K562 (cell line): Measurements from ENCODE around the gene DNMT3L. TPM values are rescaled to one million over a fixed set of nuclear protein-coding genes. Genes with fewer than 3 reads are reported as not detected.

Experiments
- BCL6 ChIP-seq: fragments of 250-450 bp; sonication (Bioruptor Pico); IDR thresholded peaks from 2 replicates; pipeline ENCODE4 v1.4.0; 2020
- BRF1 ChIP-seq: IDR thresholded peaks from 3 replicates; pipeline ENCODE4 v1.6.1; 2011; ENCODE audit warnings: borderline replicate concordance, mild to moderate bottlenecking; ENCODE audit not compliant: insufficient read length; ENCODE audit errors: extremely low read depth
- CCAR2 ChIP-seq: fragments of 200-400 bp; formaldehyde crosslinking; IDR thresholded peaks from 2 replicates; pipeline ENCODE4 v1.6.1; 2017; ENCODE audit warnings: mild to moderate bottlenecking, low read depth, low read length
- CHAMP1 ChIP-seq: fragments of 450-650 bp; IDR thresholded peaks from 2 replicates; pipeline ENCODE4 v1.6.1; 2016; ENCODE audit warnings: mild to moderate bottlenecking
- CTCF ChIP-seq, 3 experiments: IDR thresholded peaks in 2 of 3; conservative IDR thresholded peaks in 1 of 3; 2 replicates each; pipeline ENCODE4 v1.5.1; 2011 to 2012; ENCODE audit warnings: low read length in 3 of 3, mild to moderate bottlenecking in 3 of 3, control low read depth in 2 of 3, improper control_type of control experiment in 1 of 3, inconsistent platforms in 1 of 3, low read depth in 1 of 3, mixed read lengths in 1 of 3, moderate library complexity in 1 of 3; ENCODE audit not compliant: insufficient read depth in 2 of 3
- EHMT2 ChIP-seq: fragments of 450-650 bp; IDR thresholded peaks from 2 replicates; pipeline ENCODE4 v1.6.1; 2018; ENCODE audit warnings: antibody characterized with exemption
- FOXK1 ChIP-seq: sonication (generic); formaldehyde crosslinking; IDR thresholded peaks from 2 replicates; pipeline ENCODE4 v1.8.0; 2022; ENCODE audit warnings: missing genetic modification reagents, mild to moderate bottlenecking, borderline replicate concordance
- GTF2F1 ChIP-seq: IDR thresholded peaks from 2 replicates; pipeline ENCODE4 v1.6.1; 2011; ENCODE audit warnings: low read depth, low read length, improper control_type of control experiment
- HDAC3 ChIP-seq: fragments of 450-650 bp; IDR thresholded peaks from 2 replicates; pipeline ENCODE4 v1.6.1; 2018; ENCODE audit warnings: borderline replicate concordance, mild to moderate bottlenecking, moderate library complexity; ENCODE audit not compliant: partially characterized antibody
- HOXB6 ChIP-seq: fragments of 250-450 bp; sonication (Bioruptor Pico); IDR thresholded peaks from 2 replicates; pipeline ENCODE4 v1.5.1; 2022; ENCODE audit warnings: mild to moderate bottlenecking, borderline replicate concordance
- ILF3 ChIP-seq: fragments of 450-650 bp; IDR thresholded peaks from 2 replicates; pipeline ENCODE4 v1.6.1; 2018; ENCODE audit warnings: antibody characterized with exemption, mild to moderate bottlenecking, moderate library complexity, borderline replicate concordance
- MYNN ChIP-seq, 2 experiments: sonication (generic); formaldehyde crosslinking in 1 of 2; IDR thresholded peaks; 2 replicates each; pipeline versions ENCODE4 v1.5.0 to v1.6.1; 2016 to 2020; ENCODE audit warnings: antibody characterized with exemption in 1 of 2, missing genetic modification reagents in 1 of 2
- NR2C1 ChIP-seq, 2 experiments: fragments of 450-650 bp; IDR thresholded peaks; 2 replicates each; pipeline ENCODE4 v1.6.1; 2017; ENCODE audit warnings: mild to moderate bottlenecking in 2 of 2, antibody characterized with exemption in 1 of 2, inconsistent platforms in 1 of 2, missing compliant biosample characterization in 1 of 2, missing genetic modification characterization in 1 of 2
- PHF20 ChIP-seq: fragments of 450-650 bp; IDR thresholded peaks from 2 replicates; pipeline ENCODE4 v1.6.1; 2018; ENCODE audit not compliant: partially characterized antibody
- POLR2G ChIP-seq: fragments of 200-400 bp; formaldehyde crosslinking; IDR thresholded peaks from 2 replicates; pipeline ENCODE4 v1.6.1; 2017; ENCODE audit warnings: low read depth, mild to moderate bottlenecking, antibody characterized with exemption, low read length, moderate library complexity
- SAFB ChIP-seq: fragments of 200-400 bp; formaldehyde crosslinking; IDR thresholded peaks from 2 replicates; pipeline ENCODE4 v1.6.1; 2017; ENCODE audit warnings: low read depth, low read length, borderline replicate concordance
- SMC3 ChIP-seq: conservative IDR thresholded peaks from 2 replicates; pipeline ENCODE4 v1.6.1; 2011; ENCODE audit warnings: low read depth, low read length, improper control_type of control experiment; ENCODE audit not compliant: insufficient read depth
- STAG1 ChIP-seq: sonication (generic); formaldehyde crosslinking; IDR thresholded peaks from 2 replicates; pipeline ENCODE4 v1.5.0; 2020; ENCODE audit warnings: missing genetic modification reagents, borderline replicate concordance
- ZFX ChIP-seq: sonication (generic); formaldehyde crosslinking; IDR thresholded peaks from 2 replicates; pipeline ENCODE4 v1.8.0; 2022; ENCODE audit warnings: mild to moderate bottlenecking, missing genetic modification reagents, moderate library complexity
- ZNF174 ChIP-seq: fragments of 250-450 bp; sonication (Bioruptor Pico); IDR thresholded peaks from 2 replicates; pipeline ENCODE4 v1.4.0; 2020; ENCODE audit warnings: mild to moderate bottlenecking
- ZNF175 ChIP-seq: fragments of 200-800 bp; sonication (Bioruptor generic); IDR thresholded peaks from 2 replicates; pipeline ENCODE4 v1.6.1; 2016; ENCODE audit warnings: low read depth, mild to moderate bottlenecking, missing genetic modification characterization, missing compliant biosample characterization
- polyA plus RNA-seq, 8 experiments: library from polyadenylated mRNA; depleted of rRNA in 4 of 8; stranded (reverse) in 5 of 8; unstranded in 3 of 8; fragments of >200 nt; fragmentation: Nextera tagmentation in 2 of 8; fragmentation: Illumina TruSeq in 1 of 8; extraction: Ambion mirVana in 2 of 8; extraction: Trizol in 1 of 8; gene quantifications; 2 replicates each; pipeline versions ENCODE4 v1.2.1 to v1.2.3, GENCODE V29; 2011 to 2014; ENCODE audit warnings: inconsistent platforms in 1 of 8, missing spikeins in 1 of 8
- total RNA-seq, 7 experiments: library from RNA; depleted of rRNA in 6 of 7; stranded (reverse); fragments of >200 nt in 6 of 7; fragmentation: Illumina TruSeq in 2 of 7; extraction: Trizol in 2 of 7; gene quantifications; 2 replicates each; pipeline versions ENCODE4 v1.2.1 to v1.2.3, GENCODE V29; 2011 to 2021; ENCODE audit warnings: low replicate concordance in 1 of 7
- TF ChIP-seq, protein P1 (sequence below): fragments of 450-650 bp; formaldehyde crosslinking; IDR thresholded peaks from 2 replicates; pipeline ENCODE4 v1.4.0; 2020; ENCODE audit warnings: mild to moderate bottlenecking, mixed read lengths
- TF ChIP-seq, protein P2 (sequence below): fragments of 450-650 bp; IDR thresholded peaks from 2 replicates; pipeline ENCODE4 v1.6.1; 2016; ENCODE audit warnings: low read depth, mild to moderate bottlenecking, moderate library complexity

The DNMT3L gene
- total and polyA plus RNA-seq, 9 of the 15 experiments (the other 6 are each of a cell fraction or from before 2014, with no cell fraction given), result 0.08 TPM; not detected in 8

GRCh38 chr21:44304877-44305293, 43.2 kb upstream of the DNMT3L start (continued):
- TF ChIP-seq HOXB6 (no peak), CTCF (IDR thresholded peaks at IDR 0.05 in 2 of 3, conservative IDR thresholded peaks at IDR 0.05 in 1 of 3; ENCODE audit: insufficient read depth in 2 of 3, low read depth in 1 of 3, low read length in 3 of 3) (peak; percentile 69 to 79 (median 74)), SAFB (no peak), GTF2F1 (no peak), NR2C1 (IDR thresholded peaks at IDR 0.05) (no peak), NR2C1 (tag; IDR thresholded peaks at IDR 0.05) (no peak), ILF3 (no peak), POLR2G (0 out of 2 replicates have a peak, but pooled peaks have one; percentile 42), BRF1 (no peak), STAG1 (peak; percentile 6; the same call in 1 of the 2 replicates), FOXK1 (no peak), ZFX (CRISPR knock-in tag) (no peak), ZNF174 (no peak), ZNF175 (CRISPR knock-in tag) (no peak), MYNN (IDR thresholded peaks at IDR 0.05) (no peak), MYNN (CRISPR knock-in tag; IDR thresholded peaks at IDR 0.05) (no peak), PHF20 (no peak), HDAC3 (no peak), SMC3 (peak; percentile 50), EHMT2 (no peak), CCAR2 (no peak), BCL6 (CRISPR knock-in tag) (no peak), CHAMP1 (no peak)
- TF ChIP-seq, protein P1, sequence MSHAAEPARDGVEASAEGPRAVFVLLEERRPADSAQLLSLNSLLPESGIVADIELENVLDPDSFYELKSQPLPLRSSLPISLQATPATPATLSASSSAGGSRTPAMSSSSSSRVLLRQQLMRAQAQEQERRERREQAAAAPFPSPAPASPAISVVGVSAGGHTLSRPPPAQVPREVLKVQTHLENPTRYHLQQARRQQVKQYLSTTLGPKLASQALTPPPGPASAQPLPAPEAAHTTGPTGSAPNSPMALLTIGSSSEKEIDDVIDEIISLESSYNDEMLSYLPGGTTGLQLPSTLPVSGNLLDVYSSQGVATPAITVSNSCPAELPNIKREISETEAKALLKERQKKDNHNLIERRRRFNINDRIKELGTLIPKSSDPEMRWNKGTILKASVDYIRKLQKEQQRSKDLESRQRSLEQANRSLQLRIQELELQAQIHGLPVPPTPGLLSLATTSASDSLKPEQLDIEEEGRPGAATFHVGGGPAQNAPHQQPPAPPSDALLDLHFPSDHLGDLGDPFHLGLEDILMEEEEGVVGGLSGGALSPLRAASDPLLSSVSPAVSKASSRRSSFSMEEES (CRISPR knock-in tag), result no peak
- TF ChIP-seq, protein P2, sequence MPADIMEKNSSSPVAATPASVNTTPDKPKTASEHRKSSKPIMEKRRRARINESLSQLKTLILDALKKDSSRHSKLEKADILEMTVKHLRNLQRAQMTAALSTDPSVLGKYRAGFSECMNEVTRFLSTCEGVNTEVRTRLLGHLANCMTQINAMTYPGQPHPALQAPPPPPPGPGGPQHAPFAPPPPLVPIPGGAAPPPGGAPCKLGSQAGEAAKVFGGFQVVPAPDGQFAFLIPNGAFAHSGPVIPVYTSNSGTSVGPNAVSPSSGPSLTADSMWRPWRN, result no peak
